ENCODE results near the gene PPP1R9B. TPM values are rescaled to one million over a fixed set of nuclear protein-coding genes. Genes with fewer than 3 reads are reported as not detected.

PPP1R9B gene
- total RNA-seq, 4 donors from 2014 or later = 28.4 to 54.9 (median 36.9) TPM

GRCh38 chr17:50102164-50102991 lies 48.1 kb downstream of the PPP1R9B start:
- Histone ChIP-seq H3K27me3 (no peaks in the 10 kb centered on the region), H3K27ac (peak overlapping the region; percentile 77 to 96 (median 91)), H3K36me3 (peaks cover 0 to 64% (median 0%) of the 10 kb centered on the region in 3 donors), H3K9me3 (no peaks in the 10 kb centered on the region), H3K4me1 (peaks cover 0 to 73% (median 47%) of the 10 kb centered on the region in 4 donors), H3K4me3 (peak overlapping the region in 2 of 4 donors; percentile 10 to 22)
- no peak for DNase-seq (ENCODE audit: low spot score in 2 of 2)
- WGBS, 2 donors = 58 to 68% methylated on average over 9 to 11 of the region's 15 CpGs
- TF ChIP-seq EP300 (IDR thresholded peaks at IDR 0.05) = peak in 1 of 2 donors; percentile 60
- peak in 1 of 5 experiments; percentile 21 for TF ChIP-seq CTCF (IDR thresholded peaks at IDR 0.05)
- TF ChIP-seq POLR2A (IDR thresholded peaks at IDR 0.05) = peak in 1 of 2 donors; percentile 44

DNA sequence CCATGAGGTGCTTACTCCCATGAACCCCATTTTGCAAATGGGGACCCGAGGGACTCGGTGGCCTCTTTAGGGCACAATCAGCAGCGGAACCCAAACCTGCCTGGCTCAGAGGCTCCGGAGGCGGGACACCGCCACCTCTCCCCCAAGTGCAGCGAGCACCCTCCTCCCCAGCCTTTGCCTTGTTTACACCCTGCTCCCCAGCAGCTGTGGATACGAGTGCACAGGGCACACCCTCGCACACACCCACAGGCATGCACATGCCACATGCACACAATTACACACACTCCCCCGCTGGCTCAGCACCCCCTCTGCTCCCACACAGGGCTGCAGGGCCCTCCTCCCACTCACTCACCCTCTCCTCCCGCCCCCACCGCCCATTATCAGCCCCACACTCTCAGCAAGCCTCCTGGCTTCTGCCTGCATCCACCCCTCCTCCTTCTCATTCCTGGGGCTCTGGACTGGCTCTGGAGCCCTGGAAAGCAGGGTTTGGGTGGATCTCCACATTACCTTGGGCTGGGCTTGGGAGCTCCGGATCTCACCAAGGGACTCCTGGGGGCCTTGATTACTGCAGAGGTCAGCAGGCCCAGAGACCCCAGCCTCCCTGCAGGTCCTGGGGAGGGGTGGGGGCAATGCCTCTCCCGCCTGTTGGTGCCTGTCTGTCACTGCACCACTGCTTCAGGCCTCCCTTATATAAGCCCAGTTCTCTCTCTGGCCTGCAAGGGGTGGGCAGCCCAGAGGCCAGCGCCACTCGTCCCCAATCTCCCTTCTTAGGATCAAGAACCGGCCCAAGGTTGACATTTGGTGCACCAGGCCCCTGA lies 48.9 kb downstream of the PPP1R9B start:
- peak overlapping the region; percentile 77 to 96 (median 91) for H3K27ac ChIP-seq
- H3K4me3 ChIP-seq = peak overlapping the region in 2 of 4 donors; percentile 10 to 22
- peaks cover 0 to 81% (median 55%) of the 10 kb centered on the region in 4 donors for H3K4me1 ChIP-seq
- TF ChIP-seq CTCF (IDR thresholded peaks at IDR 0.05) = peak in 1 of 5 experiments; percentile 14
- TF ChIP-seq EP300 (IDR thresholded peaks at IDR 0.05) = peak; percentile 25 to 30
- peak in 1 of 2 donors; percentile 25 for TF ChIP-seq POLR2A (IDR thresholded peaks at IDR 0.05)
- H3K9me3 ChIP-seq = no peaks in the 10 kb centered on the region
- H3K36me3 ChIP-seq = peaks cover 0 to 59% (median 0%) of the 10 kb centered on the region in 3 donors
- DNase-seq (ENCODE audit: low spot score in 2 of 2) = no peak
- no peaks in the 10 kb centered on the region for H3K27me3 ChIP-seq
- 31 to 37% methylated on average over 13 to 15 of the region's 17 CpGs for WGBS, 2 donors

GRCh38 chr17:50100921-50101345 lies 49.5 kb downstream of the PPP1R9B start:
- WGBS, 2 donors = 32 to 44% methylated on average over 10 to 15 of the region's 15 CpGs
- no peak for DNase-seq (ENCODE audit: low spot score in 2 of 2)
- H3K9me3 ChIP-seq = no peaks in the 10 kb centered on the region
- no peaks in the 10 kb centered on the region for H3K27me3 ChIP-seq
- H3K4me1 ChIP-seq = peaks cover 0 to 88% (median 61%) of the 10 kb centered on the region in 4 donors
- peak overlapping the region; percentile 77 to 96 (median 91) for H3K27ac ChIP-seq
- peaks cover 0 to 53% (median 0%) of the 10 kb centered on the region in 3 donors for H3K36me3 ChIP-seq
- TF ChIP-seq CTCF (IDR thresholded peaks at IDR 0.05) (no peak), POLR2A (IDR thresholded peaks at IDR 0.05) (no peak), EP300 (IDR thresholded peaks at IDR 0.05) (no peak)
- H3K4me3 ChIP-seq = peak overlapping the region in 2 of 4 donors; percentile 7 to 22

DNA sequence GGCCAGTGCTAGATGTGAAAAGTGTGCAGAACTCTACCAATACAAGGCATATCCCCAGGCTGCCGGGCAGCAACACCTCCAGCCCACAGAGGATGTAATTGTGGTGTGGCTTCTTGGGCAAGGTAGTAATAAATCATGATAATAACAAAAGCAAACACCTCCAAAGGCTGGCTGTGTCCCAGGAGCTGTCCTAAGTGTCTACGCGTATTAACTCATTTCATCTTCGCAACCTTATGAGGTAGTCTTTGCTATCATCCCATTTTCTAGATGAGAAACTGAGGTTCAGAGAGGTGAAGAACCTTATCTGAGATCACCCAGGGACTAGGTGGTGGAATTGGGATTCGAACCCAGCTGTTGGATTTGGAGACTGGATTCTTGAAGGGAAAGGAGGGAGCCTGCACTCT lies 50.0 kb downstream of the PPP1R9B start:
- Histone ChIP-seq H3K9me3 (no peaks in the 10 kb centered on the region), H3K36me3 (peaks cover 0 to 48% (median 0%) of the 10 kb centered on the region in 3 donors), H3K4me1 (peaks cover 0 to 92% (median 64%) of the 10 kb centered on the region in 4 donors), H3K27me3 (no peaks in the 10 kb centered on the region), H3K4me3 (no peak overlapping the region), H3K27ac (peak overlapping the region; percentile 77 to 96 (median 91))
- no peak for DNase-seq (ENCODE audit: low spot score in 2 of 2)
- WGBS, 2 donors = 75 to 80% methylated on average over 5 of the region's 5 CpGs
- no peak for TF ChIP-seq POLR2A (IDR thresholded peaks at IDR 0.05)
- no peak for TF ChIP-seq CTCF (IDR thresholded peaks at IDR 0.05)
- no peak for TF ChIP-seq EP300 (IDR thresholded peaks at IDR 0.05)

Measured in tibial nerve (tissue), 4 donors.